Measurements from ENCODE around the gene MARVELD2. TPM values are rescaled to one million over a fixed set of nuclear protein-coding genes. Genes with fewer than 3 reads are reported as not detected.
A peak's percentile ranks its signal among the peaks of the same experiment; 100 is the strongest.

Gene MARVELD2
- total RNA-seq, 1 donor from 2014 or later, result not detected

DNA sequence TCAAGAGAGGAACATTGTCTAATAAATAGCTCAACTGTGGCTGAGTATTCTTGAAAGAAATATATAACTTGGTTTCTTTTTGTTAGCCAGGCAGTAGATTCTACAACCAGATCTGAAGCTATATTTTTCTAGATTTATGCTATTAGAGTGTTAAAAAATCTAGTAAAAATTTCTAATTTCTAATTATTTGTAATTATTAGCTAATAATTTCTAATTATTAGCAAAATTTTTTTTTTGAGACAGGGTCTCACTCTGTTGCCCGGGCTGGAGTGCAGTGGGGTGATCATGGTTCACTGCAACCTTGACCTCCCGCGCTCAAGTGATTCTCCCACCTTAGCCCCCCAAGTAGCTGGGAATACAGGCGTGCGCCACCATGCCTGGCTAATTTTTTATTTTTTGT lies 42.5 kb upstream of the MARVELD2 start:
- H3K27ac ChIP-seq, result no peak overlapping the region
- no peaks in the 10 kb centered on the region for H3K9me3 ChIP-seq
- DNase-seq (ENCODE audit: low spot score in 2 of 2), result no peak
- peaks cover 7 to 18% of the 10 kb centered on the region in 2 donors for H3K4me1 ChIP-seq
- TF ChIP-seq, protein P1, sequence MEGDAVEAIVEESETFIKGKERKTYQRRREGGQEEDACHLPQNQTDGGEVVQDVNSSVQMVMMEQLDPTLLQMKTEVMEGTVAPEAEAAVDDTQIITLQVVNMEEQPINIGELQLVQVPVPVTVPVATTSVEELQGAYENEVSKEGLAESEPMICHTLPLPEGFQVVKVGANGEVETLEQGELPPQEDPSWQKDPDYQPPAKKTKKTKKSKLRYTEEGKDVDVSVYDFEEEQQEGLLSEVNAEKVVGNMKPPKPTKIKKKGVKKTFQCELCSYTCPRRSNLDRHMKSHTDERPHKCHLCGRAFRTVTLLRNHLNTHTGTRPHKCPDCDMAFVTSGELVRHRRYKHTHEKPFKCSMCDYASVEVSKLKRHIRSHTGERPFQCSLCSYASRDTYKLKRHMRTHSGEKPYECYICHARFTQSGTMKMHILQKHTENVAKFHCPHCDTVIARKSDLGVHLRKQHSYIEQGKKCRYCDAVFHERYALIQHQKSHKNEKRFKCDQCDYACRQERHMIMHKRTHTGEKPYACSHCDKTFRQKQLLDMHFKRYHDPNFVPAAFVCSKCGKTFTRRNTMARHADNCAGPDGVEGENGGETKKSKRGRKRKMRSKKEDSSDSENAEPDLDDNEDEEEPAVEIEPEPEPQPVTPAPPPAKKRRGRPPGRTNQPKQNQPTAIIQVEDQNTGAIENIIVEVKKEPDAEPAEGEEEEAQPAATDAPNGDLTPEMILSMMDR (IDR thresholded peaks at IDR 0.05), result no peak
- peaks cover 13 to 19% of the 10 kb centered on the region in 2 donors for H3K36me3 ChIP-seq
- H3K4me3 ChIP-seq, result no peak overlapping the region
- intact Hi-C loops (cut with DNase I), result no loop called here
- no peaks in the 10 kb centered on the region for H3K27me3 ChIP-seq

DNA sequence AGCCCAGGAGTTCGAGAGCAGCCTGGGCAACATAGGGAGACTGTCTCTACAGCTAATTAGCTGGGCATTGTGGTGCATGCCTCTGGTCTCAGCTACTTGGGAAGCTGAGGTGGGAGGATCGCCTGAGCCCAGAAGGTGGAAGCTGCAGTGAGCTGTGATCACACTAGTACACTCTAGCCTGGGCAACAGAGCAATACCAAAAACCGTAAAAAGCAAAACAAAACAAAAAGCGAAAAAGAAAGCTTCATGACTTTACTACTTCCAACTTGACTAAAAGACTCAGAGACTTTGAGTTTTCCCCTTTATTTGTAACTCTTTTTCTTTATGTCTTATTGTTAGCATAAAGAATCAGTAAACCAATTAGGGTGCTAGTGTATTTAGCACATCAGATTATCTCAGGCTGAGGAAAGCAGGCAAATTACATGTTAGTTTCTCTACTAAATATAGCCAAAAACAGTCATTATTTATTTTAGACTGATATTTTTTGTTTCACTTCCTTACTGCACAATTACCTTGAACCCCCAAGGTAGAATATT lies 39.9 kb upstream of the MARVELD2 start:
- Histone ChIP-seq H3K4me1 (peaks cover 0 to 5% of the 10 kb centered on the region in 2 donors), H3K4me3 (no peak overlapping the region), H3K27ac (no peak overlapping the region), H3K9me3 (no peaks in the 10 kb centered on the region), H3K27me3 (no peaks in the 10 kb centered on the region), H3K36me3 (peaks cover 22 to 32% of the 10 kb centered on the region in 2 donors)
- intact Hi-C loops (cut with DNase I), result no loop called here
- TF ChIP-seq, protein P1 (IDR thresholded peaks at IDR 0.05), result no peak
- no peak for DNase-seq (ENCODE audit: low spot score in 2 of 2)

DNA sequence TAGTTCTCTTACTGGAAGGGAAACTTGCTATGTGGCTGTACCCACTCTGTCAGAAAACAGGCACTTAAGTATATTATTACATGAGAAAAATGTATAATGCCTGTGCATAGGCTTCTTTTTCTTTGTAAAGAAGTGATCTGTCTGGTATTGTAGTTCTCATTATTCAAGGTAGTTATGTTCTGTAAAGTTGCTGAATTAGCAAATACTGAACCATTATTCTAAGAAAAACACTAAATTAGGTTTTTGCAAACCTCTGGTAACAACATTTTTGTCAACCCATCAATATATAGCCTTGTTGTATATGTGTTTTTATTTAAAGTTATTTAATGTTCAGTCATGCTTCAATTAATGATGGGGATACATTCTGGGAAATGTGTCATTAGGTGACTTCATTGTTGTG lies 36.5 kb upstream of the MARVELD2 start:
- DNase-seq (ENCODE audit: low spot score in 2 of 2), result no peak
- Histone ChIP-seq H3K27me3 (no peaks in the 10 kb centered on the region), H3K4me3 (no peak overlapping the region), H3K9me3 (no peaks in the 10 kb centered on the region), H3K27ac (no peak overlapping the region), H3K36me3 (peaks cover 37 to 57% of the 10 kb centered on the region in 2 donors), H3K4me1 (no peaks in the 10 kb centered on the region)
- intact Hi-C loops (cut with DNase I), result no loop called here
- TF ChIP-seq, protein P1 (IDR thresholded peaks at IDR 0.05), result no peak

DNA sequence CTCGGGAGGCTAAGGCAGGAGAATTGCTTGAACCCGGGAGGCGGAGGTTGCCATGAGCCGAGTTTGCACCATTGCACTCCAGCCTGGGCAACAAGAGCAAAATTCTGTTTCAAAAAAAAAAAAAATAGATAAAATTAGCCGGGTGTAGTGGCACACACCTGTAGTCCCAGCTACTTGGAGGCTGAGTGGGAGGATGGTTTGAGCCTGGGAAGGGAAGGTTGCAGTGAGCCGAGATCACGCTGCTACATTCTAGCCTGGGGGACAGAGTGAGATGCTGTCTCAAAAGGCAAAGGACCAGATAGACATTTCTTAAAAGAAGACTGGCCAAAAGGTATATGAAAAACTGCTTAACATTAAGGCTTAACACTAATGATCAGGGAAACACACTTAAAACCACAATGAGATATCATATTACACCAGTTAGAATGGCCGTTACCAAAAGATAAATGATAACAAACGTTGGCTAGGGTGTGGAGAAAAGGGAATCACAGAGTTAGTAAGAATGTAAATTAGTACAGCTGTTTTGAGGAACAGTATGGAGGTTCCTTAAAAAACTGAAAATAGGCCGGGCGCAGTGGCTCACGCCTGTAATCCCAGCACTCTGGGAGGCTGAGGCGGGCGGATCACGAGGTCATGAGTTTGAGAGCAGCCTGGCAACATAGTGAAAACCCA lies 10.1 kb upstream of the MARVELD2 start:
- H3K27me3 ChIP-seq, result no peaks in the 10 kb centered on the region
- TF ChIP-seq, protein P1 (IDR thresholded peaks at IDR 0.05), result no peak
- no peaks in the 10 kb centered on the region for H3K9me3 ChIP-seq
- no peak for DNase-seq (ENCODE audit: low spot score in 2 of 2)
- no peak overlapping the region for H3K27ac ChIP-seq
- H3K4me1 ChIP-seq, result no peaks in the 10 kb centered on the region
- intact Hi-C loops (cut with DNase I), result no loop called here
- no peak overlapping the region for H3K4me3 ChIP-seq
- peaks cover 35 to 62% of the 10 kb centered on the region in 2 donors for H3K36me3 ChIP-seq

DNA sequence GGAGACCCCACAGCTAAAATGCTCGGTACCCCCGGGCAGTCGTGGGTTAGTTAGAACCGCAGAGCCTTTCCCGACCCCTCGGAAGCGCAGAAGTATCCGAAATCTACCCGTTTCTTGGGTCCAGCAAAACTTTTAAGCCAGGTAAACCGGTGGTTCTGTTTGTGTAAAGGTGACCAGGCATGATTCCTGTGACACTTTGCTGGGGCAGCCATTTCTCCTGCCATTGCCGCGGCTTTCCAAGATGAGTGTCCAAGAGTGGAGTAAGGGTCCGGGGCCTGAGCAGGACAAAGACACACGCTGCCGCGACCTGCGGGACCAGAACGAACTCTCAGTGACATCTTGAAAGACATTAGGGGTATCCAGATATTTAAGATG lies 655 bp downstream of the MARVELD2 start:
- DNase-seq (ENCODE audit: low spot score in 2 of 2), result no peak
- TF ChIP-seq, protein P1 (IDR thresholded peaks at IDR 0.05), result no peak
- Histone ChIP-seq H3K9me3 (no peaks in the 10 kb centered on the region), H3K4me1 (no peaks in the 10 kb centered on the region), H3K36me3 (peaks cover 19 to 28% of the 10 kb centered on the region in 2 donors), H3K27ac (no peak overlapping the region), H3K27me3 (no peaks in the 10 kb centered on the region), H3K4me3 (peak overlapping the region; percentile 77)
- intact Hi-C loops (cut with DNase I), result no loop called here

Measured in ascending aorta (tissue), 2 donors.